HG02943 (cell line): Measurements from ENCODE around the gene GATA2.

Experiments
- ATAC-seq: cut with Tn5 transposase; IDR thresholded peaks from one replicate; pipeline ENCODE4 v1.9.1; 2021; ENCODE audit warnings: mild to moderate bottlenecking, low read depth, moderate library complexity; ENCODE audit not compliant: unreplicated experiment

GATA2 gene

DNA sequence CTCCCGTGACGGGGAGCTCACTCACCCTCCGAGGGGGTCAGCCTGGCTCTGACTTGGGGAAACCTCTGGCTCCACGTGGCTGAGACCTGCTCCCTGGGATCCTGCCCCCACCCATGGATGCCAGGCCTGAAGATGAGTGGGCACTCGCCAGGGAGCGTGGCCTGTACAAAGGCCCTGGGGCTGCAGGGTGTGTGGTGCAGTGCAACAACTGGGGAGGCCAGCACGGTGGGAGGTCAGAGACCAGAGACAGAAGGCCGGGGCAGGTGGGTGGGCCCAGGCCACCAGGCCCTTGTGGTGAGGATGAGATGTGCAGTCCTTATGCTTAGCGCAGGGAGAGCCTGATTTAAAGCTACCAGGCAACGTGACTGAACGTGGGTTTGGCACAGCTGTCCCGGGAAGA lies 31.3 kb downstream of the GATA2 start:
- no peak for ATAC-seq

DNA sequence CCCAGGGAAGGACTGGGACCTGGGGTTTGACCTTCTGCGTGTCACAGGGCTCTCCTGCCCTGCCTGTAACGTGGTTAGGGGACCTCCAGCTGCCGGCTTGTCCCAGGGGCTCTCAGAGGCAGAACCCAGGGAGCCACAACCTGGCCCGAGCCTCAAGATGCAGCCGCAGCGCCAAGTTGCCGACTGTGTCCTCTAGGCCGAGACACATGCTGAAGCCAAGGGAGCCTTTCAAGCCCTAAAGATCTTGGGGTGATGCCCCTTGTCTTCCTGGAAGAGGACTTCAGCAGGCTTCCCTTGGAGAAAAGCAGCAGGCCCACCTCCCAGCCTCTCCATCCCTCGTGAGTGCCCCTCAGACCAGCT lies 33.6 kb downstream of the GATA2 start:
- ATAC-seq, result no peak

DNA sequence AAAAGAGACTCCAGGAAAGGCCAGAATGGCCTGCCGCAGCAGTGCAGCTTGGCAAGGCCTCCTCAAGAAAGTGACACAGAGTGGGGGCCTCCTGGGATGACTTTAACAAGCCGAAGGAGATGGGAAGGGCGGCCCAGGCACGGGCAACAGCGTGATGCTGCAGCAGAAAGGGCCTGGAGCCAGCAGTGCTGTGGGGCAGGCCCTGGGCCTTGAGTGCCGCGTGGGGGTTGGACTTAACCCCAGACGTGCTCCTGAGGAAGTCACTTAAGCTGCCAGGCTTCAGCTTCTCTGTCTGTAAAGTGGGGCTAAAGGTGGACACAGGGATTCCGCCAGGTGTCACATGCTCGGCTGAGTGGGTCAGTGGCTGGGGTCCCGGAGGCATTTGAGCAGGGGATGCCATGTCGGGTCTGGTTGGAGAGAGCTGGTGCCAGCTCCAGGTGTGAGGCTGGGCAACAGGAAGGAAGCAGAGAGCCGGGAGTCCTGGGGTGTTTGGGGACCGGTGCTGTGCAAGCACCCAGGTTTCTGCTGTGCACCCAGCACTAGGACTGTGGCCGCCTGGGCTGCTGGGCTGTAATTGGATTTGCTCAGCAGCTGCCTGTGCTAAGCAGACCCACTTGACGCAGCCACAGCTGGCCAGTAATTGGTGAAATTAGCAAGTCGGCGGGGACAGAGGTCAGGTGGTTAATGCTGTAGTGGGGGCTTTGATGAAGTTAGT lies 34.1 kb downstream of the GATA2 start:
- ATAC-seq, result no peak

DNA sequence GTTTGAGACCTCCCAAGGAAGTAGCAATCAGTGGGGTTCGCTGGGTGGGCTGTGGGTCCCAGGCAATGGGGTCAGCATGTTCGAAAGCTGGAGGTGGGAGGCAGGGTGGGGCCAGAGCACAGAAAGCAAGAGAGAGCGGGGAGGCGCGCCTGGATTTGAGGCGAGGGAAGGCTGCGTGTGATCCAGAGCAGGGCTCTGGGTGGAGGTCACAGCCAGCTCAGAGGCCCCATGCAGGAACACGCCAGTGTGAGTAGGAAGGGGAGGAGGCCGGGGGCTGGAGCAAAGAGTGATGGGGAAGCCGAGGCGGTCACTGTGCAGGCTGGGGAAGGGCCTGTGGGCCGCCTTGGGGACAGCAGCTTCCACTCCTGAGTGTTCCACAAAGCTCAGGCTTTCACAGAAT lies 35.1 kb downstream of the GATA2 start:
- ATAC-seq, result no peak

DNA sequence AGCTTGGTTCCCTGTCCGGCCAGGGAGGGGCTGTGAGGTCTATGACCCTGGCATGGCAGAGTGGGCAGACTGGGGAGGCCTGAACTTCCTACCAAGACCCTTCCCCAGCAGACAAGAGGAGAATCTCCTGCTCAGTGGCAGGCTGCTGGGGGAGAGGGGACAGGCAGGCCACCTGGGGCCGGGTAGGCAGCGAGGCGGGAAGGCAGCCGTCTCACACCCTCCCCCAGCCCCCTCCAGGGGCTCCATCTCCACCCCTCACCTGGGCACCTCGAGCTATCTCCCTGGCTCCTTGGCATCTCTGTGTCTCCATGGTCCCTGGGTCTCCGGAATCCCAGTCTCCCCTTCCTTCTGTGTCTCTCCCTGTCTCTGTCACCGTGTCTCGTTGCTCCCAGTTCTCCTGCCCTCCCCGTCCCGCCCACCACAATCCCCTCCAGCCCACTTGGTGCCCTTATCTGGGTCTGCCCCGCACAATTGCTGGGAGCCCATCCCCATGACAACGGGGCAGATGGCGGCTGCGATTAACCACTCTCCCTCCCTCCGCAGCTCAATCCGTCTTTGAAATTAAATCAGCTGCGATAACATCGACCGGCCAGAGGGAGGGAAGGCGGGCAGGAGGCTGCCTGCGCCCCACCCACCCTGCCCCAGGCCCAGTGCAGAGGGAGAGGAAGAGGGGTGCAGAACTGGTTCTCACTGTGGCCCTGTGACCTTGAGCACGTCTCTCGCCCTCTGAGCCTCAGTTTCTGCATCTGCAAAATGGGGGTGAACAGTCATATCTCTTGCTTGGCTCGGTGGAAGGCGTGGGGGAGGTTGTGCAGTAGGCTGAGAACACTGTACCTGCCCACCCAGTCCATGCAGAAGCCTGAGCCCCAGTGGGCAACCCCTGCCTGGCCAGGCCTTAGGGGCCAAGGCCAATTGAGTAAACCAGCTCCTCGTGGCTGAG lies 36.0 kb downstream of the GATA2 start:
- no peak for ATAC-seq

DNA sequence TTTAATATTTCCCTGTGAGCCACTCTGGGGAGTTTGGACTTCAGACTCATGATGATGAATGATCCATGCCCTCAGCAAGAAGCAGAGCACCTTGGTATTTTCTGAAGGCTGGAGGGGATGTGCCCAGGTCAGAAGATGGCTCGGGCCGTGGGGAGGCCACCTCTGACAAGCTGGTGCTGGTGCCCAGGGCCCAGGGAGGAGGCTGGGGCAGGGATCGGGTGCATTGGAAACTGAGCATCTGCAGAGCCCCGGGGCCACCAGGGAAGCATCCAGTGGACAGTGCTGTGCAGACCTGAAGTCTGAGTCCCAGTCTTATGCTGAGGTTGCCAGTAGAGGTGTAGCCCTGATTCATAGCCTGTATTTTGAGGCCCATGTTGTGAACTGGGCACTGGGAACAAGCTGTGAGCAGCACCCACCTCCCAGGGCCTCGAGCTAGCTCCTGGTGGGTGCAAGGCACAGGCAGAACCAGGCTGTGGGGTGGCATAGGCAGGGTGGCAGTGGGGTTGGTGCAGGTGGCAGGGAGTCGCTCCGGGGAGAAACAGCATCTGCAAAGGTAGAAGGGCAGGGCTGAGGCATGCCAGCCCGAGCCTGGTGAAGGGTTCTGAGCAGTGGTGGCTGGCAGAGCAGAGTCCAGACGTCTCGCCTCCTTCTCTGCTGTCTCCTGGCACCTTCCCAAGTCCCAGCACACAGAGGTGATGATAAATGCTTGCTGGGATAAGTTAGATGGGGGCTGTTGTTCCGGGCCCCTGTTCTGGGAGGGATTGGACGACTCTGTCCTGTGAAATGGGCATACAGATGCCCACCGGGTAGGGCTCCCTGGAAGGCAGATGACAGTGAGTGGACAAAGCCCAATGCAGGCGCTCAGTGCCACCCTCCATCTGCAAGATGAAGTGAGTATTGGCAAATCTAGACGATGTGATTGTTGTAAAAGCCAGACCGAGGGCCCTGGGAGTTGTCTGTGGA lies 36.9 kb downstream of the GATA2 start:
- no peak for ATAC-seq

DNA sequence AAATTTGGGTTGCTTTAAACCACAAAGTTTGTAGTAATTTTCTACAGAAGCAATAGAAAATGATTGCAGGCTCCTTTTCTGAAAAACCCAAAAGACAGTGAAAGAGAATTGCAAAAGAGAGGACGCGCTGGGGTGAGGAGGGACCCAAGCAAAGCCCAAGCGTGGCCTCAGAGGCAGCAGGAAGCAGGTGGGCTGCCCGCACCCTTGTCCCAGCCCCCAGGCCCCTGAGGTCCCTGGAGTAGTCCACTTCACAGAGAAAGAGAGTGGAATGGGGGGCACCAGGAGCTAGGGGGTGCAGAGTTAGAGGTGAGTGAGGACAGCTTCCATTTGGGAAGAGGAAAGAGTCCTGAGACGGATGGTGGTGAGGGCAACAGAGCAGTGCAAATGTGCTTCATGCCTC lies 37.9 kb downstream of the GATA2 start:
- ATAC-seq, result no peak

DNA sequence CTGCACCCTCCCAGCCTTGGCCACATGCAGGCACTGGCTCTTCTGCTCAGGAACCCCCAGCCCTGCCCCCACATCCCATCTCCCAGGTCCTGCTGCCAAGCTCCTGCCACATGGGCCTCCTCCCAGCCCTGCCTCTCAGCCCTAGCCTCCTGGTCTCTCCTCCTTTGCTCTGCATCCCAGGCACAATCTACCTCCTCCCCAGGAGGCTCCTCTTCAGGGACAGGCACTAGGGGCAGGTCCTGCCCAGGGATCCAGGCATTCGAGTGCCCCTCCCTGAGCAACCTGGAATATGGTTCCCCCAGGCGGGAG lies 38.7 kb downstream of the GATA2 start:
- no peak for ATAC-seq

DNA sequence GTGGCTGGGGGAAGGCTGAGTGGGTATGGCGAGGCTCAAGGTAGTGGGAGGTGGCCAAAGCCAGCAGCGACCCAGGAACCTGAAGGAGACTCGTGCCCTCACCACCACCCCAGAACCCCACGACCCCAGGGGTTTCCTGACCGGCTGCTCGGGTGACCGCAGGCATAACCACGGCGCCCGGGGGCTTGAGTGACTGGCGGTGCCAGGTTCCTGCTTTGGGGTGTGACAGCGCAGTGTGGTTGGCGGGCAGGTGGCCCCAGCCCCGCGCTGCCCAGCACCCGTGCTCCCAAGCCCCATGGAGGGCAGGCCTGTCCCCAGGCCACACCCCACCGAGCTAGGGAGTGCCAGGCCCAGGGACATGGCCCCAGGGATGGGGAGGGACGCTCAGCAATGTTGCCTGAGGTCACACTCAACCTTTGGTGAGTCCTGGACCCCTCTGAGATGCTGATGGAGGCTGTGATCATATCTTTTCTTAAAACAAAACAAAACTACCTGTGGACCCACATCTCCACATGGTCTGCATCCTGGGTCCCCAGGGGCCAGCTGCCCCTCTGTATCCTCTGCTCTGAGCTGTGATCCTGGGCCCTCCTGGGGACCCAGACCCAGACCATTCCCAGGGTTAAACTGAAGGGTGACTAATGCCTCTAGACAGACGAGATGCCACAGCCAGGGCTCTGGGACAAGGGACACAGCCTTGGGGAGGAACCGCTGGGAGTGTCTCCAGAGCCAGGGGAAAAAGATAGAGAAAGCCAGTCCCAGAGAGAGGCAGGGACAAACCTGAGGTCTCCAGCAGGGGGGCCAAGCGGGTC lies 39.3 kb downstream of the GATA2 start:
- ATAC-seq, result no peak

DNA sequence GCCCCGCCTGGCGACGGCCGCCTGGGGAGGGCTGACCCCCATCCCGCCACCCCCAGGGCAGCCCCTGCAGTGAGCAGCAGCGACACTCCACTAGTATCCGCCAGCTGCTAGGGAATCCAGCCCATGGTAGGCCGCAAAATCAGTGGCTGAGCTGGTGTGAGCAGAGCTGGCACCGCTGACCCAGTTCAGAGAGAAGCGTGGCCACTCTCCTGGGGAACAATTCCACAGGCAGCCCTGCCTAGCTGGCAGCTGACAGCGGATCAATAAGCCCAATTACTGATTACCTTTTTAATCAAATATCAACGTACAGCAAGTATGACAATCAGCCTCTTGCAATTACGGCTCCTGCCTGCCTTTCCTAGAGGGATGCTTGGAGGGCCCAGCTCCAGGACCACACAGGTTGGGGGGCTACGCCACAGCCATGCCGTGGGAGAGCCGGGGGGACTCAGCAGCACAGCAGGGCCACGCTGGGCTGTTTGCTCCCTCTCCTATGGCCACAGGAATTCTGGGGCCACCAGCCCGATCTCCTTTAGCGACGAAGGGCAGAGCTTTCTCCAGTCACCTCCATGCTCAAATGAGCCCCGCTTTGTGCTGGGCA lies 40.2 kb downstream of the GATA2 start:
- ATAC-seq, result no peak

DNA sequence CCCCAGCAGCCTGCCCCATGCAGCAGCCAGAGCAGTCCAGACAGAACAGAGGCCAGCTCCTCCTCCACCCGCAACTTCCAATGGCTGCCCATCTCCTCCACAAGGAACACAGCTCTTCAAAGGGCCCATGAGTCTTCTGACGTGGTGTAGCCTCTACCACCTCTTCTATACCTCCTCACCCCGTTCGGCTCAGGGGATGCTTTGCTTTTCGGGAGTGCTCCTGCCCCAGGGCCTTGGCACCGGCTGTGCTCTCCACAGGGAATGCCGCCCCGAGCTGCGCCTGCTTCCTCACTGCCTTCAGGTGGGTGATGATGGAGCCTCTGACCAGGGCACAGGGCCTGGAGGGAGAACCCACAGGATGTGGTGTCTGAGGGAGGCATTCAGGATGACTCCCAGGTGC lies 40.9 kb downstream of the GATA2 start:
- ATAC-seq, result no peak

DNA sequence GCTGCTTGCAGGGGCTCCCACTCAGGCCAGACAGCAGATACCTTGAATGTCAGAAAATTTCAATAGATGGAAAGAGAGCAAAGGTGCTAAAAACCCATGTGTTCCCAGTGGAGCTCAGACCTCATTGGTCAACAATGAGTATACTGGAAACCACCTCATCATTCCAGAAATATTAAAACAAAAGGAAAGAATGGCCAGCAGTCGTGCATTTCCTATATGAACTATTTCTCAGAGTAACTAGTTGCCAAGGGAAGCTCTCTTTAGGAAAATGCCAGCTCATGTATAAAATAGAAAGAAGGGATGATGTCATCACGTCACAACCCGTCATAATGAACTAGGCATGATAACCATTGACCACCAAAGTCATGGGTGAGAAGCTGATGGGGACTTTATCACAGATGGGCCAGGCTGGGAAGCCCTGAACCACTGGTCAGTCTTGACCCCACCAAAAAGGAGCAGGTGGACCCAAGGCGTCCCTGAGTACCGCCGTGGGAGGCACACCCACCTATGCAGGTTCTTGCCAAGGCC lies 43.8 kb downstream of the GATA2 start:
- no peak for ATAC-seq

DNA sequence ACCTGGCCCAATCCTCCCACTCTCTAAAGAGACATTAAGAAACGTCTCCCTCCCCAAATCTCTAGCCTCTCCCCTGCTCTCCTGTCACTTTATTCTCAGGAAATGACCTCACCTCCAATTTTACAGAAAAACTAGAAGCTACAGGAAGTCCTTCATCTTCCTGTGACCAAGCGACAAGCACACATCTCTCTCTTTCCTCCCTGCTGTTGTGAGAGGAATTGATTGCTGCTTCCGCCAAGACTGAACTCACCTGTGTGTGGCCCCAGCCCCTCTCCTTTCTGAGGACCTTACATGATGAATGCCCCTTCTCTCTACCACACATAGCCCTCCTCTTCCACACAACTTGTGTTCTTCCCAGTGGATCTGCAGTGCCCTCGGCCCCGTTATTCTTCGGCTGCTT lies 44.5 kb downstream of the GATA2 start:
- no peak for ATAC-seq

DNA sequence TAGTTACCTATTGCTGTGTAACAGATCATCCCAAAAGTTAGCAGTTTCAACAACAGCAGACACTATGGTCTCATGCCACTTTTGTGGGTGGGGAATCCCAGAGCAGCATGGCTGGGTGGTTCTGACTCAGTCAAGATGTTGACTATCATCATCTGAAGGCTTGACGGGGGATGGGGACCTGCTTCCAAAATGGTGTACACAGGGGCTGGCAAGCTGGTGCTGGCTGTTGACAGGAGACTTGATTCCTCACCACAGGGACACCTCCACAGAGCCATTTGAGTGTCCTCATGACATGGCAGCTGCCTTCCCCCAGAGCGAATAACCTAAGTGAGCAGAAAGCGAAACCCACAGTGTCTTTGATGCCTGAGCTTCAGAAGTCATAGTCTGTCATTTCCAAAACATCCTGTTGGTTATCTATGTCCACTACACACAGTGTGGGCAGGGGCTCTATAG lies 45.4 kb downstream of the GATA2 start:
- no peak for ATAC-seq

DNA sequence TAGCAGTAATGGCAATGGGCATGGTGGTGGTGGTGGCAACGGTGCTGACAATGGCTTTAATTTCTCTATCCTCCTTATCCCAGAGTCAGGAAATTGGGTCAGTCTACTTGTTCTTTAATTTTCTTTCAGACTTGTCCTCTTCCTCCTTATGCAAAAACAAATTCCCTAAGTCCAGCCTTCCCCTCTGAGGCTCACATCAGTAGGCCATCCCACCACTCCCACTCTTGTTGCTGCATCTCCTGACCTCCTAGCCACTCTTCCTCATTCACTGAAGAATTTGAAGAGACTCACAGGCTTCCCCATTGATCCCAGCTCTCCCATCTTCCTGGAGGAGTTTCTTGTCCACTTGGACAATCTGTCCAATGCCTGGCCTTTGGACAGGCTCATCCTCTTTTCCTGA lies 46.2 kb downstream of the GATA2 start:
- no peak for ATAC-seq

DNA sequence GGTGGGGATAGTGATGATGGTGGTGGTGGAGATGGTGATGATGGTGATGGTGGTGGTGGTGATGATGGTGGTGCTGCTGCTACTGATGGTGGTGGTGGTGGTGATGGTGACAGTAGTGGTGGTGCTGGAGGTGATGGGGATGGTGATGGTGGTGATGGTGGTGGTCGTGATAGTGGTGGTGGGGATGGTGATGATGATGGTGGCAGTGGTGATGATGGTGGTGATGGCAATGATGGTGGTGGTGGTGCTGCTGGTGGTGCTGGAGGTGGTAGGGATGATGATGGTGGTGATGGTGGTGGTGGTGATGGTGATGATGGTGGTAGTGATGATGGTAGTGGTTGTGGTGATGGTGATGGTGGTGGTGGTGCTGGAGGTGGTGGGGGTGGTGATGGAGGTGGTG lies 47.6 kb downstream of the GATA2 start:
- no peak for ATAC-seq

DNA sequence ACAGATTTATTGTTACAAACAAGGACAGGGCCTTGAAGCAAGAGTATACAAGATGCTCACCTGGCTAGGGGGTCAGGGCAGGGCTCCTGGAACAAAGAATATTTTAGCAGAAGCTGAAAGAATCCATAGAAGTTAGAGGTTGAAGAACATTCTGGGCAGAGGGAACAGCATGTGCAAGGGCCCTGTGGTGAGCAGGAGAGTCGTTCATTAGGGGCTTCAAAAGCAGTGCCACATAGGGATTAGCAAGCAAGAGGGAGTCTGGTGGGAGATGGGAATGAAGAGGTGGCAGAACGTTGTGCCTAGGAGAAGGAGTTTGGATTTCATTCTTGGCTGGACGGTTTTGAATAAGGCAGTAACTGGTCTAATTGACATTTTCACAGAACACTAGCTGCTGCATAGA lies 49.2 kb downstream of the GATA2 start:
- no peak for ATAC-seq

DNA sequence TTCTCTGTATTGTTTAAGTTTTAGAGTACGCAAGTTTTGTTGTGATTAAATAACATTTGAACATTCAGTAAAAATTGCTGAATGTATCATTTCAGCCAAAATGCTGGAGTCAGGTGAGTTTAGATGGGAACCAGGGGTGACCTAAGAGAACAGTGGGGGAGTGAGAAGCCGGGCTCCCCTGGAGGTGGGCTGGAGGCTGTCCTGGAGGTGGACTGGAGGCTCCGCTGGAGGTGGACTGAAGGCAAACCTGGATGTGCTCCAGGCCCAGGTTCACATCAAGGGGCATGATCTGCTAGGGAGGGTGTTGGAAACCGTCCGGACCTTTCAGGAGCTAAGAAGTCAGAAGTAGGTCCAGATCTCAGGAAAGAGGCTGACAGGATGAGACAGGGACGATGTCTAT lies 50.1 kb downstream of the GATA2 start:
- no peak for ATAC-seq

DNA sequence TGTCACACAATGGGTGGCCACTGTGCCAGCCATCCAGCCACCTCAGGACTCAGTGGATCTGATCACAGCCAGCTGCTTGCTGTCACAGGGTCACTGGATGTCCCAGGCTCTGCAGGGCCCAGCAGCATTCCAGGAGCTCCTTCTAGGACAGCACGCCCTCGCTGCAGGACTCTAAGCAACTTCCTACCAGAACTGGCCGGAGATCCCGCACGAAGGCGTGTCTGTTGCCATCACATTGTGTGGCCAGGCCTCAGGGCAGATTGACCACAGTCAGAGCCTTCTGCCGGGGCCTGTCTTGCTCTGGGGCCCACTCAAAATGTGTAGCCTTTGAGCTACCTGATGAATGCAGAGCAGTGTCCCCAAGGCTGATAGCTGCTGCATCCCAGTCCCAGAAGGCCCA lies 50.9 kb downstream of the GATA2 start:
- no peak for ATAC-seq

DNA sequence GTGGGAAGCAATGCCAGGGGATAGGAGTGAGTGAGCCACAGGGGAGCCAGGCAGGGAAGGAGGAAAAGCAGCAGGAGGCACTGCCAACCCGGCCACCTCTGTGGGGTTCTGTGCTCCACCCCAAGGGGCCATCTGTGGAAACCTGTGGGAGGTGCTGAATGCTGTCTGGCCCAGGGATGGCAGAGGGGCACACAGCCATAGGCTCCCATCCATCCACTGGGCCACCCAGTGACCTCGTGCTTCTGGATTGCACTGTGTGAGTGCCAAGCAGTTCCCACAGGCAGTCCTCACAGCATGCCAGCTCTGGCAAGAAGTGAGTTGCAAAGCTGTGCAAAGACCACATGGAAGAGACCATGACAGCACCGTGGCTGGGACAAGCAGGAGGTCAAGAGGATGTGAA lies 53.8 kb downstream of the GATA2 start:
- ATAC-seq, result no peak
